Measurements from ENCODE around the gene MS4A2.

GRCh38 chr11:60118338-60118737 lies 29.9 kb downstream of the MS4A2 start:
- TF ChIP-seq POLR2AphosphoS5 (IDR thresholded peaks at IDR 0.05; ENCODE audit: borderline replicate concordance, low read depth, low read length) (no peak), EZH2 (IDR thresholded peaks at IDR 0.05) (no peak)
